Stimulated activated CD8-positive, alpha-beta memory T cell treated with anti-CD3 and anti-CD28 coated beads, Interleukin-7, amount 100 ng/mL, for 1 hour (primary cell): ENCODE data around the gene ADARB2.

ENCODE experiments used
- DNase-seq, 2 donors: peaks; one replicate each; pipeline ENCODE4 v3.0.0-alpha.2; 2020; ENCODE audit warnings: low read depth in 2 of 2

Gene ADARB2

DNA sequence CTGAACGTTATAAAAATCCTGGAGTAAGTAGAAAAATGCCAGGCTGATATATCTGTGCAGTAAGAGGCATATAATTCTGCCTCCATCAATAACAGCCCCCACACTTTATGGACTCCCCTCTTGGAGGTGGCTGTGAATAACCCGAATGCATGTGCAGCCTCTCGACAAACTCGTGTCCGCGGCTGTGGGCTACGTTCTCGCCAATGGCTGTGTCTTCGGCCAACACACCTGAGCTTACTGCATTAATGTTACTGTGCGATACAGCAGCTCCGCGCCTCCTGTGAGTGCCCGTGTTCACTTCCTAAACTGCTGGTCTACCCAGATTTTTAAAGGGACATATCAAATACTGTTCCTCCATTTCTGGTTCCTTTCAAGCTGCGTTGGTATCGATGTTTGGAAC lies 209.4 kb downstream of the ADARB2 start:
- DNase-seq: no peak

DNA sequence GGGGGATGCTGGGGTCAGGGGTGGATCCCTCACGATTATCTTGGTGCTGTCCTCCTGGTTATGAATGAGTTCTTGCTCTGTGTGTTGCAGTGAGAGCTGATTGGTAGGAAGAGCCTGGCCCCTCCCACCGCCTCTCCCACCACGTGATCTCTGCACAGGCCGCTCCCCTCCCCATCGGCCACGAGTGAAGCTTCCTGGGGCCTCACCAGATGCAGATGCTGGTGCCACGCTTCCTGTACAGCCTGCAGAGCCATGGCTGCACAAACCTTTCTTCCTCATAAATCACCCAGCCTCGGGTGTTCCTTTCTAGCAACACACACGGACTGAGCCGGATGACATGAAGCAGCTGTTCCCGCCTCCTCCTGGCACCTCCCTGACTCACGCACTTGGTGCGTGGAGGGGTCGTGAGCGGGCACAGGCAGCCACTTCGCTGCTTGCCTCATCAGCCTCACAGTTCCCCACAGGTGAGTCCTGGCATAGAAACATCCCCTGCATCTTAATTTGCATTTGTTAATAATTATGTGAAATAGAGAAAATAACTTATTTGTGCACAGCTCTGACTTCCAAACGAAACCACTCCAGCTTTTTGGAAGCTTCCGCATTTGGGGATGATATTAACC lies 210.8 kb downstream of the ADARB2 start:
- no peak for DNase-seq

DNA sequence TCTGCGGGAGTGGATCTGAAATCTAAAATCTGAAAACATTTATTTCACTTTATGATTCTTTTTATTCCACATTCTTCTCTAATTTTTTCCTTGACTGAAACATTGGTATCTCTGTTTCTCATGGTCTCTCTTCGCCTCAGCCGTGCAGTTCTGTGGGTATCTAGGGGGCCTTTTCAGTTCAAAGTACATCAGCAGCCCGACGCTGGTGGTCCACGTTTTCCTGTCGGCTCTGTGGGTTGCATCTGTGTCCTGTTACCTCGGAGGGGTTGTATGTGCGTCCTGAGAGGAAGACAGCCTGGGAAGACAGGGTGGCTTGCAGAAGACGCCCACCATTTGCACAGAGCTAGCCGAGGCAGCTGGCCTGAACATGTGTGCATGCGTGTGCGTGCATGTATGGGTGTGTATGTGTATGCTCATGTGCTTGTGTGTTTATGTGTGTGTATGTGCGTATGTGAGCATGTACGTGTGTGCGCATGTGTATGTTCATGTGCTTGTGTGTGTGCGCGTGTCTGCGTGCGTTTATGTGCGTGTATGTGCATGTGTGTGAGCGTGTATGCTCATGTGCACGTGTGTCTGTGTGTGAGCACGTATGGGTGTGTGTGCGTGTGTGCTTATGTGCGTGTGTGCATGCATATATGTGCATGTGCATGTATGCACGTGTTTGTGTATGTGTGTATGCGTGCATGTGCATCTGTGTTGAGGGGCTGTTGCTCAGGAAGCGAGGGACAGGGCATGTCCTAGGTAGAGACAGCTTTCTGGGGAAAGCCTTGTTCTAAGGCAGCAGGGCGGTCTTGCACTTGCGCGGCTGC lies 211.8 kb downstream of the ADARB2 start:
- DNase-seq: no peak

DNA sequence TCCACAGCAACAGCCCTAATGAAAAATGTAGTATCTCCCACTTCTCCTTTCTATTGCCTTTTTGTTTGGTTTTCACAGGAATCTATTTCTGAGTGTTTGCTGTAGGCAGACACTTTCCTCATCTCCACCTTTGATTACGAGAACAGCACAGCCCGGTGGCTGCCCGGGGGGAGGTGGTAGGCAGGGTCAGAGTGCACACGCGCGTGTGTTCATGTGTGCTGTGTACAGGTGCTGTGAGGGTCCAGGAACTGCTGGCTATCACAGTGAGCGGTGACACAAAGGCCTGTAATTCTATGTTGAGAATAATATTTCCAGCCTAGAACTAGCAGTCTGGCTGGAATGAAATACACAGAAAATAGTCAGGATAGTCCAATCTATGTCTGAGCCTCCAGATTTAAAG lies 212.8 kb downstream of the ADARB2 start:
- DNase-seq: no peak

DNA sequence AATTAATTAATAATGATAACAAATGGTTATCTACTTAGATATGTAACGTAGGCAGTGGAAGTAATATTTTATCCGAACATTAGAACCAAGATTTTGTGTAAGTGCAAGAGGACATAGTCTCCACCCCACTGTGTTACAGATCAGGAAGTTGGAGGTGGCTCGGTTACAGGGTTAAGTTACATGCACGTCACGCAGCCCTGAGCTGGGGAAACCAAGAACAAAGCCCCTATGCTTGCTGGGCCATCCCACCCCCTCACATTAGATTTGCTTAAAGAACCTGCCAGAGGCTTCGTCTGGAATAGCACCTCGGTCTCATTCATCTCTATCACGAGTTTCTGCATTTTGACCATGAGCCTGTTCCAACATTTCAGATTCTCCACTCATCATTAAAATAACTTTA lies 214.1 kb downstream of the ADARB2 start:
- DNase-seq: no peak

DNA sequence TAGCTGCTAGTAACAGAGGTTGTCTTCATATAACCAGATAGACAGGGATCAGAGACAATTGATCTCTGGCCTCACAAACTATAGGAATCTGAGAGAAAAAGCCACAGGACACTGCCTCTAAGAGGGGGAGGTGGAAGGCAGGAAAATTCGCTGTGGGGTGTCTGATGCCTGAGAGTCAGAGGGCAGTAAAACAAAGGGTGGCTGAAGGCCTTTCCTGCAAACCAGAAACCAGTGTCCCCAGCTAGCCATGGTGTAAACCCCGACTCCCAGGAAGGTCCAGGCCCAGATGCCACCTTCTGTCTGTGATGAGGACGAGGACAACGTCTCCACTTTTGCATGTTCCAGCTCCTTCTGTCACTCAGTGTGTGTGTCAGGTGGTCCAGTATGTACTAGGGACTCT lies 215.1 kb downstream of the ADARB2 start:
- DNase-seq: no peak

DNA sequence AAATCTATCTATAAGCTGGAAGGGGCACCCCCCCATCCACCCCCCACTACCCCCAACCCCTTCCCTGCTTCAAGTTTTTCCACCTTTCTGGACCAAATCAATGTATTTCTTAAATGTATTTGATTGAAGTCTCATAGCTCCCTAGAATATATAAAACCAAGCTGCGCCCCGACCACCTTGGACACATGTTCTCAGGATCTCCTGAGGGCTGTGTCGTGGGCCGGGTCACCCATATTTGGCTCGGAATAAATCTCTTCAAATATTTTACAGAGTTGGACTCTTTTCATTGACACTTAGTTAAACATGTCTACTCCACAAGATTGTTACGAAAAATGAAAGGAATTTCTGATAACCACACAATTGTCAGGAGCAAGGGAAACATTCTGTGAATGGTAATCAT lies 215.6 kb downstream of the ADARB2 start:
- DNase-seq: no peak

DNA sequence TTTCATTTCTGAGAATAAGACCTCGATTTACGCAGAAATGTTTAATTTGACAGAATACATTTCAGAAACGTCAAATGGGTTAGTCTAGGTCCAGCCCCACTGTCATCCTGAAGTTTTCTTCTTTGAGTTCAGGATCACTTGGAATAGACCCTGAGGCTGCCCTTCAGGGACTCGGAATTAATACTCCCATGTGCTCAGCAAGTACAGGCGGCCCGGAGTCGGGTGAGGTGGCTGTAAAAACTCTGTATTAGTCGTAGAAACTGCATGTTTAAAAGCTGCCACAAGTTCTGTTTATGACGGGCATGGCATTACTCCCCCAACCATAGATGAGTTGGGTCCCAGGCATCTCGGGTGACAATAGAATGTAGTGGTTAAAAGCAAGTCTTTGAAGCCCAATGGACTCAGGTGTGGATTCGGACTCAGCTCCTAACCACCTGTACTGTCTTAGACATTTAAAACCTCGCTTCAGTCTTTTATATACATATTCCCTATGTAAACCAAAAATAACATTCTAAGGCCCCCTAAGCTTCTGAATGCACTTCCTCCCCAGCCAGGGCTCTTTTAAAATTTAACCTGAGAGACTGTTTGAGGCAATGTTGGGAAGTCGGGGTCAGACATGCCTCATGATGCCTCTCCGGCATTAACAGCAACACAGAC lies 216.3 kb downstream of the ADARB2 start:
- no peak for DNase-seq

DNA sequence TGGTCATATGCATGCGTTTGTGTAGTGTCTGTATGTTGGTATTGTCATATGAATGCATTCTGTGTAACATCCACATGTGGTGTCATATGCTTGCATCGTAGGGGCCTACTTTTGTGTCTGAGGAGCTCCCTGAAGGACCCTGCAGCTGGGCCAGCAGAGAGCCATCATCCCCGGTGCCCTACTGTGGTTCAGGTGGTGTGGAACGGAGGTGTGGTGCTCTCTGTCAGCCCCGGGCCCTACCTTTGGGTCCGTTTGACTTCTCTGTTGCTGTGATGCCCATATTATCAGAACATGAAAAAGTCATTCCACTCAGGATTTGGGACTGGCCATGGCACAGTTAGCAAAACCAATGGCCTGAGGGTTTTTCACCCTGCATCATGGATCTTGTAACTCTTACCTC lies 217.9 kb downstream of the ADARB2 start:
- DNase-seq: no peak

DNA sequence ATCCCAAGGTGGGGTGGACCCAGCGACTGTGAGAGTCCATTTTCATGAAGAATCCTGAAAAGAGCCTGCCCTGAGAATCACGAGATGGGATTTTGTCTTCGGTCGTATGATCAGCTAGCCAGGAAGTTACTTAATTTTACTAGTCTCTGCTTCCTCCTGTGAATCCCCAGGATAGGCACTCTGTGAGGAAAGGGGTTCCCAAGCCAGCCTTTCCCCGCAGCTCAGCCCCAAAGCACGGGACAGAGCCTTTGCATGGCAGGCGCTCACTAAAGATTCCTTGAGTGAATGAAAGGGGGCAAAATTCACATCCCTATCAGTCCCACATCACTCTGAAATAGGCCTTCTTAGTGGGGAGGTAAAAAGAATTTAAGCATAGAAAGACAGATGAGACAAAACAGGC lies 219.6 kb downstream of the ADARB2 start:
- no peak for DNase-seq

DNA sequence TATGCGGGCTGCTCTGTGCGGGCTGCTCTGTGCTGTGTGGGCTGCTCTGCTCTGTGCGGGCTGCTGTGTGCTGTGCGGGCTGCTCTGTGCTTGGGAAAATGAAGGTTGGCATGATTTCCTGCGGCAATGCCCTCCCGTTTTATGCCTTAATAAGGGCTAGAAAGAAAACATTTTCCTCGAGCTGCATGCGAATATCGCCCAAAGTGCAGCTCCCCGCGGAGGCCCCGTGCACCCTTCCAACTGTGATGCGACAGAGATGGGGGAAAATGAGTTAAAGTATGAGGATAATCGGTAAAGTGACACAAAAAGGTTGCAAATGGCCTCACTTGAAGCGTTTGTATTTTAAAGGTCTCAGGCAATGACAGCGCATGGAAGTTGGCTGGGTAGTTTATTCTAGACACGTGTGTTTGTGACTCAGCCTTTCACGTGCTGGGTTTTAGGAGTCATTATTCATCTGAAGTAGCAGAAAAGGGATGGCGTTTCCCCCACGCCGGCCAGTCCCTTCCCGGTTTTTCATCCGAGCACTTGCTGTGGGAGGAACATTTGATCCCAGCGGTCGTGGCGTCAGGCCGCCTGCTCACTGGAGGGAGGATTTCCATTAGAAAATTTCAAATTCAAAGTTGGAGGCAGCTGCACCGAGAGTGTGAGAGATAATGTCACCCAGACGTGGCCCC lies 220.7 kb downstream of the ADARB2 start:
- no peak for DNase-seq

DNA sequence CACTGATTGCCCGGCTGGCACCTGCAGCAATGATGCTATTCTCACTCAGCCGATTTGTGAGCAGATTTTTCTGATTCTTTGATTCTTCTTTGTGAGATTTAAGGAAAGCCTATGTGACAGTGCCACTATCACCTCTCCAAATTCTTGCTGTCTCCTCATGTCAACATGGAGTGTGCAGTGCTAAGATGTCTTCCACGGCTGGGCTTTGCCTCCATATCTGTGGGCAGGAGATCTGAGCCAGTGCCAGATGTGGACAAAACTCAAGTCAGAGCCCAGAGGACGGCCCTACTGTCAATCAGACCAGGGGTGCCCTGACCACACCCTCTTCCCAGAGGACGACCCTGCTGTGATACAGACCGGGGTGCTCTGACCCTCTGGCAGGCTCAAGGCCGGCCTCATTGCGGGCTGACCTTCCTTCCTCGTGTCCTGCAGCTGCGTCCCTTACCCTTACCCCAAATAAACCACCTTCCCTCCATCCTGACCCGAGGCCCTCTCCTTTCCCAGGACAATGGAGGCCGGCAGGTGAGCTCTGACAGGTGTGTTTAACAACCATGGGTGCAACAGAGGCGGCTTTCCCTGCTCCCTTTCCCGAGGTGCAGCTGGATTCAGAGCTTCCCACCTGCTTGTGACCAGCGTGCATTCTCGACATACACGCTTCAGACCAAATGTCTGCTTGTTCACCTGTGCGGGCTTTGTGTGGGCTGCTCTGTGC lies 221.4 kb downstream of the ADARB2 start:
- DNase-seq: no peak

DNA sequence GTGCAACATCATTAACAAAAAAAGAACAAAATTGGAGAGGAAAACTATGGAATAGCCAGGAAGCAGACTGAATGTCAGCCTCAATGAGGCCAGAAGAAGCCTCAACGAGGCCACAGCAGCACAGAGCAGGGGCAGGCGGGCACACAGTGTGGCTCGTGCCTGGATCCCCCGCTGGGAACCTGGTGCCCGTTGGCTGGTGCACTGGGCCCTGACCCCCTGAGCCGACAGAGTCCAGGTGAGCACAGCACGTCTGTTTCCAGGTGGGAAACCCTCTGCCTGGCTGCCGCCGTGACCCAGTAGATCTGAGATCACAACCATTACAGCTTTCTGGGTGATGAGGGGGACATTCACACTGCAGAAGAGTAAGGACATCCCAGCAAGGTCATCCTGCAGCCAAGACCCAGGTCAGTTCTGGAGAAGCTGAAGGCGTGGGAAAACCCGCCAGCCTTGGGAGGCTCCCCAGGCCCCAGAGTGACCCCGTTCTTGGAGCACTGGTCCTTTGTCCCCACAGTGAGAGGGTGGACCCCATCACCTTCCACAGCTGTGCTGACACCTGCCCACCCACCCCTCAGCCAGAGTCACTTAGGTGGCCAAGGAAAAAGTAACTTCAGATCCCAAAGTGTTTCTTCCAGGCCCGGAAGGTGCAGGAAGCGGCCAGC lies 222.1 kb downstream of the ADARB2 start:
- no peak for DNase-seq

DNA sequence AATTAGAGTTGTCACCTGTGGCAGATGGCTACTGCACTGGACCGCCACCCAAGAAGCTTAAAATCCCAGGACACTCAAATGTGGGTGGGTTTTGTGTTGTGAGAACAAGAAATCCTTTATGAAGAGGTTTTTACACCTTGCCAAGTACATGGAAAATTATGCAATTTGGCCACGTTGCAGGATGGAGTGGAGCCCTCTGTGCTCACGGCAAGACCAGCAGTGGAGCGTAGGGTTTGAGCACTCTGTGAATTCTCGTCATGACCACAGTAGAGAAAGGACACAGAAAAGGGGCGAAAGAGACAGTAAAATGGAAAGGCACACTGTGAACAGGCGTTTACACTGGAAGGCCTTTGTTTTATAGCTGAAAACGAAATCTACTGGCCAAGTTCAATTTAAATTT lies 222.6 kb downstream of the ADARB2 start:
- no peak for DNase-seq

DNA sequence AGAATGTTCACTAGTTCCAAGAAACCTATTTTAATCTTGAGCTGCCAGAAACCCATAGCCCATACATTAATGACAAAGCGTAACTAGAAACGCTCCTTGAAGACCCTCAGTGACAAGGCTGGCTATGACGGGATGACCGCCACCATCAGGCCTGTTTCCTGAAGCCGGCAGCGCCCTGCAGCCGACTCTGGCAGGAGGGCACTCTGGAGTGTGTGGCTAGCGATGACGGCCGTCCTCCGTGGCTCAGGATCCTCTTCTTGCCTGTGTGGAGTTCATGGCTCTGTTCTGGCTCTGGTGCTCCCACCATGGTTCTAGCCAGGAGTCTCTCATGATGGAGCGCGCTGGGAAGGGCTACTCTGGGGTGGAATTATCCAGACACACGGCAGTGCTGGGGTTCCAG lies 224.1 kb downstream of the ADARB2 start:
- DNase-seq: no peak

DNA sequence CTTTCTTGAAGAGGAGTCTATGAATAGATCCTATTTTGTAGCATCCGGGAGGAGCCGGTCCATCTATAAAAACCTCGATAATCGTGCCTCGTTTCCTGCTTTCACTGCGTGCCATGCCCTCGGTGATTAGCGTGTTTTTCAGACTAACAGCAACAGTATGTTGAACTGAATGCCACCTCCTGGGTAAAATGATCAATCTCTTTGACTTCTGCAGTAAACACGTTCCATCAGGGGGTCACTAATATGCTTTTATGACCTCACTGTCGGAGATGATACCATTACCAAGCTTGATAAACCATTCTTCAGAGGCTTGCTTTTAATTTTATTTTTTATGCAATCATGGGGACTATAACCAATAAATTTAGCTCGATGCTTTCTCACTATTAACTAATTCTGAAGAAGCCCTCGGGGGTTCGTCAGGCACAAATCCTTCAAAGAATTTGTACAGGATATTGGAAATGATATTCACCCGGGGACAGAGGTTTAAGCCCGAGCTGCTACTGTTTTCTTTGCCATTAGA lies 228.3 kb downstream of the ADARB2 start:
- no peak for DNase-seq

DNA sequence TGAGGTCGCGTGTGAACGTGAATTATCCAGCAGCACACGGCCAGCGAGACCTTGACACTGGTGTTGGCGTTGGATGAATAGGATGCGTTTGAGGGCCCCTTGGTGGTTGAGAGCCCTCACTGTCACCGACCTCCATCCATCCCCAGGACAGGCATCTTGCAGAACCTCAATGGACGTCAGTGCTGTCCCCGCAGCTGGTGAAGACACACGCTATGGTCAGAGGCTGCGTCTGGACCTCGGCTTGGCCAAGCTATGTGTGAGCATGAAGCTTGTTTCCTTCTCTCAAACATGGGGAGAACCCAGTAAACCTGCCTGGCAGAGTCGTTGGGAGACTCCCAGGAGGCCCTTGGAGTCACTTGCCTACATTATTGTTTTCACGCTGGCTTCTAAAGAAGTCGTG lies 229.2 kb downstream of the ADARB2 start:
- no peak for DNase-seq

DNA sequence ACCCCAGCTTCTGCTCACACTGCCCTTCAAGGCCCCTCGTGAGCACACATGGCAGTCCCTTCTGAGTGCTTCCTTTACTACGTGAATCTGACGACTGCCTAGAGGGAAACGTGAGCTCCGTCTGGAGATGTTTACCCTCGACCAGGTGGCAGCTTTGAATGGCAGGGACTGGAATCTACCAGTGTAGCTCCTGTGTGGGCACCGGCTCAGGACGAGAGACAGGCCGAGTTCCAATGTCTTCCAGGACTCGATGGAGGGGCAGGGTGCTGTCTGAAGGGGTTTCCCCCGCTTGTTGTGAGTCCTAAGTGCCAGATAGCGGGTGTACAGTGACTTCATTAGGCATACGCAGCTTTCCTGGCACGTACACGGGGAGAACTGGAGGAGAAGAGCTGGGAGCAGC lies 229.9 kb downstream of the ADARB2 start:
- no peak for DNase-seq

DNA sequence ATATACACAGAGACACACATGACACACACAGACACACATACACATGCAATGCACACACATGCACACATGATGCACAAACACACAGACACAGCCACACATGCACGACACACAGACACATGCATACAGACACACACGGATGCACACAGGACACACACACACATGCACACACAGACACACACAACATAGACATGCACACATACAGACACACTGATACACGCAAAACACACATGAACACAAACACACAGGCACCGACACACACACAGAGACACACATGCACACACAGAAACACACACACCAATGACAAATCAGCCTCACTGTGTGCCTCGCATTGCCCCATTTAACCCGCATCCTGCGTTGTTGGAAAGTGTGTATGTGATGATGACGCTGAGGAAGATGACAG lies 232.4 kb downstream of the ADARB2 start:
- no peak for DNase-seq

DNA sequence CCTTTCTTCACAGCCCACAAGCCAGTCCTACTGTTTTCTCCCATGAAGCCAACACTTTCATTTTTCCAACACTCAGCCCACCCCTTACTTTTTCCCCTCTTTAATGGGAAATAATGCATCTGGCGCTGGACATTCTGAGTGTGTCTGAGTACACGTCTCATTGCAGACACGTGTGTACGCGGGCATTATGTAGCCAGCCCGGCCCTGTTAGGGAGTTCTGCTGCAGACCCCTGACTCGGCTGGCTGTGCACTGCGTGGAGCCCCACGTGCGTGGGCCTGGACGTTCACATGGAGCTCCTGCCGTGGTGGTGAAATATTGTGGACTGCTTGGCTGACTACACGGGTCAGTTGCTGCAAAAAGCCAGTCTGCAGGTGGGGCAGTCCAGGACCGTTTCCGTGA lies 233.0 kb downstream of the ADARB2 start:
- DNase-seq: no peak

DNA sequence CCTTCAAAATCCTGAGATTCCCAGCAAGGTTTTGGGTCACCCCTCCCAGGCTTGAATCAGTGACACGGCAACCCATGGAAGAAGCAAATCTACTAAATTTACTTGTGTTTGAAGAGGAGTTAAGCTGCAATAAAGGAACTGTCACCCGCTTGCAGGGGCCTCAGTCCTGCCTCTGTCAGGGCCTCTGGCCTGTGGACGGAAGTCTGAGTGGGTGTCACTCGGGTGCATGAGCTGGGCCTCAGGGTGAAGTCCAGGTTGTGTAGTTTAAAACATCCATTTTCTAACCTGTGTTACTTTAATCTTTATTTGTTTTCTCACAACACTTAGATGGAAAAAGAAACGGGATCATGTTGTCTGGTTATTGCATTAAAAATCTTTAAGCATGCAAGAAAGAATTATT lies 234.9 kb downstream of the ADARB2 start:
- DNase-seq: no peak
